A549 (cell line): ENCODE measurements around the gene CDH4. TPM values are rescaled to one million over a fixed set of nuclear protein-coding genes. Genes with fewer than 3 reads are reported as not detected.

Experiments
- ATAC-seq, 2 experiments: fragments of 200-7000 bp in 1 of 2; fragments of >200 bp in 1 of 2; cut with Nextera tagmentation in 1 of 2; cut with Tn5 transposase in 1 of 2; 3 replicates each; pipeline versions ENCODE4 v1.8.0 to v1.9.1; 2018 to 2020; ENCODE audit warnings: mild to moderate bottlenecking in 1 of 2, moderate library complexity in 1 of 2
- CTCF ChIA-PET: fragments of 300-600 bp; sonication (Branson Sonifier 250); formaldehyde crosslinking; extraction: SDS; loops from one replicate; lab custom pipeline; 2021; ENCODE audit warnings: antibody characterized with exemption, inconsistent platforms; lab: Yijun Ruan, JAX
- POLR2A ChIA-PET: fragments of 350-600 bp; formaldehyde crosslinking; extraction: SDS; loops from one replicate; lab custom pipeline; 2021; ENCODE audit warnings: antibody characterized with exemption, inconsistent platforms; lab: Yijun Ruan, JAX
- DNase-seq, 2 experiments: peaks; one replicate each; pipeline versions ENCODE4 v3.0.0 to v3.0.0-alpha.2; 2011 to 2016; ENCODE audit warnings: low read depth in 1 of 2, low spot score in 1 of 2
- FAIRE-seq: peaks from 2 replicates; lab custom pipeline; 2011; peaks lifted over from hg19 to GRCh38; lab: Jason Lieb, UNC
- H3K27ac ChIP-seq, 2 experiments: fragments of >200 bp; sonication (Bioruptor Twin); formaldehyde crosslinking; 3 replicates each; pipeline ENCODE4 v1.5.1; 2016 to 2017
- H3K4me1 ChIP-seq: fragments of >200 bp; sonication (Bioruptor Twin); formaldehyde crosslinking; 3 replicates; pipeline ENCODE4 v1.6.1; 2016
- H3K4me2 ChIP-seq: fragments of >200 bp; sonication (Bioruptor Twin); formaldehyde crosslinking; 3 replicates; pipeline ENCODE4 v1.6.1; 2016
- H3K4me3 ChIP-seq: fragments of >200 bp; sonication (Bioruptor Twin); formaldehyde crosslinking; 3 replicates; pipeline ENCODE4 v1.5.1; 2016
- H3K9me3 ChIP-seq: fragments of >200 bp; sonication (Bioruptor Twin); formaldehyde crosslinking; 3 replicates; pipeline ENCODE4 v1.6.1; 2016
- BHLHE40 ChIP-seq: IDR thresholded peaks from 2 replicates; pipeline ENCODE4 v1.6.1; 2012; ENCODE audit warnings: low read depth, low read length, inconsistent platforms
- CBX2 ChIP-seq: fragments of 200-600 bp; sonication (generic); IDR thresholded peaks from 2 replicates; pipeline ENCODE4 v1.6.1; 2016; ENCODE audit warnings: low read depth, mild to moderate bottlenecking, borderline replicate concordance
- CEBPB ChIP-seq, 2 experiments: fragments of >200 bp in 1 of 2; sonication (Bioruptor Twin) in 1 of 2; formaldehyde crosslinking in 1 of 2; IDR thresholded peaks; 2 replicates each; pipeline ENCODE4 v1.6.1; 2012 to 2016
- CTCF ChIP-seq: fragments of >200 bp; sonication (Bioruptor Twin); formaldehyde crosslinking; IDR thresholded peaks from 3 replicates; pipeline ENCODE4 v1.5.1; 2016
- EHMT2 ChIP-seq: fragments of 200-600 bp; sonication (generic); IDR thresholded peaks from 2 replicates; pipeline ENCODE4 v1.6.1; 2016; ENCODE audit warnings: antibody characterized with exemption, low read depth, mild to moderate bottlenecking, moderate library complexity
- ELK1 ChIP-seq: fragments of 150-350 bp; IDR thresholded peaks from 2 replicates; pipeline ENCODE4 v1.6.1; 2014; ENCODE audit warnings: low read depth, mild to moderate bottlenecking, low read length
- EP300 ChIP-seq, 2 experiments: fragments of >200 bp; sonication (Bioruptor Twin); formaldehyde crosslinking; IDR thresholded peaks; 2 replicates in 1 of 2; 3 replicates in 1 of 2; pipeline ENCODE4 v1.6.1; 2016 to 2017
- FOSB ChIP-seq: fragments of 250-450 bp; sonication (Bioruptor Pico); IDR thresholded peaks from 2 replicates; pipeline ENCODE4 v1.5.0; 2020; ENCODE audit warnings: mild to moderate bottlenecking, moderate library complexity
- HDAC2 ChIP-seq: fragments of 200-600 bp; sonication (generic); IDR thresholded peaks from 2 replicates; pipeline ENCODE4 v1.6.1; 2016
- HOXB5 ChIP-seq: fragments of 250-450 bp; sonication (Bioruptor Pico); IDR thresholded peaks from 2 replicates; pipeline ENCODE4 v1.5.0; 2020; ENCODE audit warnings: mild to moderate bottlenecking, moderate library complexity
- KDM5A ChIP-seq: fragments of 200-600 bp; sonication (generic); IDR thresholded peaks from 2 replicates; pipeline ENCODE4 v1.6.1; 2016; ENCODE audit warnings: antibody characterized with exemption, mild to moderate bottlenecking
- MAFK ChIP-seq: fragments of 450-650 bp; IDR thresholded peaks from 2 replicates; pipeline ENCODE4 v1.6.1; 2014; ENCODE audit not compliant: partially characterized antibody
- NPAS2 ChIP-seq: fragments of 250-450 bp; sonication (Bioruptor Pico); IDR thresholded peaks from 2 replicates; pipeline ENCODE4 v1.8.0; 2022; ENCODE audit warnings: mild to moderate bottlenecking, moderate library complexity, borderline replicate concordance
- NR3C1 ChIP-seq: fragments of >200 bp; sonication (Bioruptor Twin); formaldehyde crosslinking; IDR thresholded peaks from 3 replicates; pipeline ENCODE4 v1.6.1; 2017
- POLR2A ChIP-seq: IDR thresholded peaks from 2 replicates; pipeline ENCODE4 v1.6.1; 2012; ENCODE audit warnings: mild to moderate bottlenecking, low read length
- RARB ChIP-seq: fragments of 250-450 bp; sonication (Bioruptor Pico); IDR thresholded peaks from 2 replicates; pipeline ENCODE4 v1.8.0; 2021; ENCODE audit warnings: mild to moderate bottlenecking, moderate library complexity
- RFX5 ChIP-seq: fragments of 450-650 bp; IDR thresholded peaks from 2 replicates; pipeline ENCODE4 v1.7.1; 2014; ENCODE audit warnings: antibody characterized with exemption, mild to moderate bottlenecking, moderate library complexity
- SMC3 ChIP-seq: fragments of >200 bp; sonication (Bioruptor Twin); formaldehyde crosslinking; IDR thresholded peaks from 3 replicates; pipeline ENCODE4 v1.6.1; 2018; ENCODE audit warnings: inconsistent platforms
- SREBF2 ChIP-seq: fragments of 450-650 bp; IDR thresholded peaks from 2 replicates; pipeline ENCODE4 v1.6.1; 2014; ENCODE audit warnings: mild to moderate bottlenecking, moderate library complexity
- USF2 ChIP-seq: fragments of 450-650 bp; IDR thresholded peaks from 2 replicates; pipeline ENCODE4 v1.6.1; 2014; ENCODE audit warnings: antibody characterized with exemption
- ZC3H11A ChIP-seq: fragments of 450-650 bp; IDR thresholded peaks from 2 replicates; pipeline ENCODE4 v1.6.1; 2014; ENCODE audit warnings: antibody characterized with exemption, mild to moderate bottlenecking
- ZFP36 ChIP-seq: fragments of 450-650 bp; IDR thresholded peaks from 2 replicates; pipeline ENCODE4 v1.6.1; 2014; ENCODE audit warnings: borderline replicate concordance; ENCODE audit not compliant: partially characterized antibody
- ZSCAN20 ChIP-seq: fragments of 250-450 bp; sonication (Bioruptor Pico); IDR thresholded peaks from 2 replicates; pipeline ENCODE4 v1.8.0; 2022; ENCODE audit warnings: mild to moderate bottlenecking, moderate library complexity
- WGBS: methylation state at CpG from one replicate; pipeline ENCODE4 v1.1.6; 2017; ENCODE audit errors: missing lambda C conversion rate; 5-methylcytosine and 5-hydroxymethylcytosine counted together
- polyA plus RNA-seq, 4 experiments: library from polyadenylated mRNA; depleted of rRNA in 3 of 4; stranded (reverse); fragments of >200 nt; fragmentation: RNase III in 1 of 4; extraction: RNeasy Plus Mini Kit Qiagen cat#74134 plus additional on column Dnase treatment in 1 of 4; gene quantifications; 2 replicates in 3 of 4; 3 replicates in 1 of 4; pipeline ENCODE4 v1.2.3, GENCODE V29; 2011 to 2017
- TF ChIP-seq, protein P1 (sequence below): fragments of 250-450 bp; sonication (Bioruptor Pico); IDR thresholded peaks from 2 replicates; pipeline ENCODE4 v1.5.0; 2021; ENCODE audit warnings: mild to moderate bottlenecking, moderate library complexity, borderline replicate concordance

Gene CDH4
- polyA plus RNA-seq, 2 of the 4 experiments (the other 2 are of a cell fraction) = 3.4 to 10.3 TPM

DNA sequence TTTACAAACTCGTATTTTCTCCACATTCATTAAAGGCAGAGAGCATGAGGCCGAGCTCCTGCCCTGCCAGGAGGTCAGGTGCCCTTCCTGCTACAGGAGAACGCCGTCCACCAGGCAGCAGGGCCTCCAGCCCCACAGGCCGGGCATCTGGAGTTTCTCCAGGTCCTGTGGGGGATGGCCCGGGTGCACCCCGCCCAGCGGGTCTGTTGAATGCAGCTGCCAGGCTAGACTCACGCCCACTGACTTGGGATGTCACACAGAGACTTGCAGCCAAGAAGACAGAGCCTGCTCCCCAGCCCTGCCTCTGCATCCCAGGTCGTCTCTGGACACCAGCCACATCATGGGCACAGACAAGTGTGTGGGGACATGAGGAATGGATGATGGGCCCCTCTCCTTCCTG, 376.4 kb downstream of the CDH4 start:
- CTCF ChIA-PET = no interaction called here
- no peaks in the 10 kb centered on the region for H3K9me3 ChIP-seq
- FAIRE-seq = no peak

DNA sequence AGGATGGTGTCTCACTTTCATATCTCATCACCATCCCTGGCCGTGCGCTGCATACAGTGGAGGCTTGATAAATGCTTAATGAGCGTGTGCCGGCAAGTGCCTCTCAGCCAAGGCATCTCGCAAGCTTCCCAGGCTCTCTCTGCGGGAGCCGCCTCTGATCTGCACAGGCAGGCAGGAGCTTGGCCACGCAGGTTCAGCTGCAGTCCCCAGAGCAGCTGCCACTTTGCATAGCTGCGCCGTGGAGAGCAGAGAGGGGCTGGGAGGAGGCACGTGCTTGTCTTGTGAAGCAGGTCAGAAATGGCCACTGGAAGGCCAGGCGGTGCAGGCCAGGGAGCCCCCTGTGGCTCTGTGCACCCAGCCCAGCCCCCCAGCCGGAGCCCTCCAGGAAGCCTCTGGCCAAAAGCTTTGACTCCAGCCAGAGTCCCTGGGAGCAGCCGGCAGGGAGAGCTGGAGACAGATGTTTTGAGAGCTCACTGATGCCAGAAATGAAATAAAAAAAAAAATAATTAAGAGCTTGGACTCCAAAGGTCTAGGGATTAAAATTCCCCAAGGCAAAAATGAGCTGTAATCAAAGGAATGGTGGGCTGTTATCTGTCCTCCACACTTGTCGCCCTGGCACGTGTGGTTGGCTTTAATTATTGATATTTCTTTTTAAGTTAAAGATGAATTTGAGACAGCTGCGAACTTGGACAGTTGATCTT, 377.0 kb downstream of the CDH4 start:
- POLR2A ChIA-PET = no interaction called here
- H3K4me2 ChIP-seq = no peak overlapping the region
- 77% methylated on average over 7 of the region's 17 CpGs for WGBS

More for the DNA sequence above, 376.4 kb downstream of the CDH4 start:
- no peak overlapping the region for H3K27ac ChIP-seq
- ATAC-seq (no peak), DNase-seq (no peak)
- no peak overlapping the region for H3K4me3 ChIP-seq
- no peak overlapping the region for H3K4me2 ChIP-seq
- POLR2A ChIA-PET = no interaction called here
- TF ChIP-seq NPAS2 (CRISPR knock-in tag) = no peak
- no peak for TF ChIP-seq ZSCAN20 (CRISPR knock-in tag)
- no peak for TF ChIP-seq BHLHE40
- TF ChIP-seq POLR2A = no peak
- no peak for TF ChIP-seq EP300 (IDR thresholded peaks at IDR 0.05)
- TF ChIP-seq ZC3H11A = no peak
- TF ChIP-seq NR3C1 = no peak
- no peak for TF ChIP-seq SREBF2
- TF ChIP-seq HDAC2 = no peak
- no peak for TF ChIP-seq RARB (CRISPR knock-in tag)
- no peak for TF ChIP-seq MAFK
- TF ChIP-seq EHMT2 = no peak
- 65% methylated on average over 10 of the region's 10 CpGs for WGBS
- no peaks in the 10 kb centered on the region for H3K4me1 ChIP-seq

More for the DNA sequence above, 377.0 kb downstream of the CDH4 start:
- Histone ChIP-seq H3K27ac (no peak overlapping the region), H3K4me3 (no peak overlapping the region)
- TF ChIP-seq MAFK = no peak
- no peak for TF ChIP-seq SMC3
- no peak for TF ChIP-seq BHLHE40
- no peak for TF ChIP-seq RFX5
- no peak for TF ChIP-seq KDM5A
- TF ChIP-seq CTCF = no peak
- no peak for TF ChIP-seq USF2
- no peak for TF ChIP-seq HDAC2
- no peak for TF ChIP-seq FOSB
- no peak for TF ChIP-seq CBX2
- TF ChIP-seq POLR2A = no peak
- no peak for TF ChIP-seq CEBPB (IDR thresholded peaks at IDR 0.05)
- no peak for TF ChIP-seq HOXB5 (CRISPR knock-in tag)
- TF ChIP-seq, protein P1, sequence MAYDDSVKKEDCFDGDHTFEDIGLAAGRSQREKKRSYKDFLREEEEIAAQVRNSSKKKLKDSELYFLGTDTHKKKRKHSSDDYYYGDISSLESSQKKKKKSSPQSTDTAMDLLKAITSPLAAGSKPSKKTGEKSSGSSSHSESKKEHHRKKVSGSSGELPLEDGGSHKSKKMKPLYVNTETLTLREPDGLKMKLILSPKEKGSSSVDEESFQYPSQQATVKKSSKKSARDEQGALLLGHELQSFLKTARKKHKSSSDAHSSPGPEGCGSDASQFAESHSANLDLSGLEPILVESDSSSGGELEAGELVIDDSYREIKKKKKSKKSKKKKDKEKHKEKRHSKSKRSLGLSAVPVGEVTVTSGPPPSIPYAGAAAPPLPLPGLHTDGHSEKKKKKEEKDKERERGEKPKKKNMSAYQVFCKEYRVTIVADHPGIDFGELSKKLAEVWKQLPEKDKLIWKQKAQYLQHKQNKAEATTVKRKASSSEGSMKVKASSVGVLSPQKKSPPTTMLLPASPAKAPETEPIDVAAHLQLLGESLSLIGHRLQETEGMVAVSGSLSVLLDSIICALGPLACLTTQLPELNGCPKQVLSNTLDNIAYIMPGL (CRISPR knock-in tag) = no peak
- TF ChIP-seq ELK1 = no peak
- no peak for TF ChIP-seq ZFP36
- TF ChIP-seq, all 56 proteins: peak for 0
- DNase-seq (no peak), ATAC-seq (no peak), FAIRE-seq (no peak)
- CTCF ChIA-PET = no interaction called here
- Histone ChIP-seq H3K9me3 (no peaks in the 10 kb centered on the region), H3K4me1 (no peaks in the 10 kb centered on the region)
